Brain microvascular endothelial cell (primary cell): Measurements from ENCODE around the gene LCNL1.

ENCODE experiments used
- DNase-seq: peaks from one replicate; pipeline ENCODE4 v3.0.0-alpha.2; 2020
- H3K27ac ChIP-seq: fragments of 250-450 bp; sonication (Bioruptor Pico); 2 replicates; pipeline ENCODE4 v1.5.1; 2020; ENCODE audit warnings: mild to moderate bottlenecking, moderate library complexity
- H3K27me3 ChIP-seq: fragments of 250-450 bp; sonication (Bioruptor Pico); replicated peaks from 2 replicates; pipeline ENCODE4 v1.5.1; 2020; ENCODE audit warnings: mild to moderate bottlenecking
- H3K36me3 ChIP-seq: fragments of 250-450 bp; sonication (Bioruptor Pico); replicated peaks from 2 replicates; pipeline ENCODE4 v1.5.1; 2020; ENCODE audit warnings: mild to moderate bottlenecking
- H3K4me3 ChIP-seq: 2 replicates; pipeline ENCODE4 v1.5.1; 2011; ENCODE audit warnings: low read depth, mild to moderate bottlenecking, control low read depth, low read length, moderate library complexity
- CTCF ChIP-seq: IDR thresholded peaks from 2 replicates; pipeline ENCODE4 v1.5.1; 2011; ENCODE audit warnings: low read depth, mild to moderate bottlenecking, moderate library complexity, low read length, control low read depth, inconsistent platforms; ENCODE audit errors: missing control alignments
- in situ Hi-C: cut with HindIII; loops from 2 replicates; pipeline ENCODE4 v1.10.0; 2017; ENCODE audit warnings: low sequenced_read_pairs, low pct_ligation_motif_present

LCNL1 gene

DNA sequence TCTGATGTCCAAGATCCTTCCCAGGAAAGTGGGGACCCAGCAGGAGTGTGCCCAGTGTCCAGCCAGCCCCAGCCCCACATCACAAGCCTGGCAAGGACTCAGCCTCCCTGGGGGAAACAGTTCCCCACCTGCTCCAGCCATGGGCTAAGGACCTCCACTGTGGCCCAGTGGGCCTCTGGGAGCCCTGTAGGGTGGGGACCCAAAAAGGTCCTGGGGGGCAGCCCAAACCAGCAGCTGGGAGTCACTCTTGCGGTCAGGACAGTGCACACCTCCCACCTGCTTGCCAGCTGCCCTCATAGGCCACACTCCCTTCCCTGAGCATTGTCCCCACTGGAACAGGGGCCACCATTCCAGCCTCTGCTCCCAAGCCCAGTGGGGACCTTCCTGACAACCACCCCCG, 43.6 kb downstream of the LCNL1 start:
- in situ Hi-C loops: loop anchor here (25.0 kb wide), 2 partner anchors 89 to 214 kb away; partner anchors contain the start of genes C8G, FBXW5 and RABL6
- Histone ChIP-seq H3K27me3 (no peaks in the 10 kb centered on the region), H3K4me3 (no peak overlapping the region), H3K36me3 (no peaks in the 10 kb centered on the region), H3K27ac (no peak overlapping the region)
- DNase-seq: no peak
- TF ChIP-seq CTCF: no peak

- H3K4me3 ChIP-seq: no peak overlapping the region
- in situ Hi-C loops: loop anchor here (25.0 kb wide), 2 partner anchors 90 to 215 kb away; partner anchors contain the start of genes C8G, FBXW5 and RABL6
These were observed 44.0 kb downstream of the LCNL1 start for GRCh38 chr9:137026828-137027227.

GRCh38 chr9:137027369-137028262, 44.8 kb downstream of the LCNL1 start, which contains the start of gene ABCA2:
TSS of gene ABCA2 (minus strand) at chr9:137028237. CDS start at chr9:137028140, 97 bp downstream.
- in situ Hi-C loops: loop anchor here (25.0 kb wide), 2 partner anchors 90 to 215 kb away; partner anchors contain the start of genes C8G, FBXW5 and RABL6
- Histone ChIP-seq H3K4me3 (peak within 1 kb of the TSS; percentile 48), H3K36me3 (no peaks in the 10 kb centered on the region), H3K27ac (no peak within 1 kb of the TSS), H3K27me3 (no peaks in the 10 kb centered on the region)
- DNase-seq: no peak
- no peak for TF ChIP-seq CTCF

More at GRCh38 chr9:137026828-137027227, 44.0 kb downstream of the LCNL1 start:
- H3K36me3 ChIP-seq: no peaks in the 10 kb centered on the region
- TF ChIP-seq CTCF: no peak
- no peak for DNase-seq
- no peak overlapping the region for H3K27ac ChIP-seq
- no peaks in the 10 kb centered on the region for H3K27me3 ChIP-seq

- TF ChIP-seq CTCF: peak; percentile 59
- DNase-seq: no peak
- no peak overlapping the region for H3K27ac ChIP-seq
These were observed 45.7 kb downstream of the LCNL1 start for GRCh38 chr9:137028263-137029057.

GRCh38 chr9:137029058-137029936, 46.5 kb downstream of the LCNL1 start:
- Histone ChIP-seq H3K36me3 (no peaks in the 10 kb centered on the region), H3K27ac (no peak overlapping the region), H3K27me3 (no peaks in the 10 kb centered on the region), H3K4me3 (no peak overlapping the region)
- in situ Hi-C loops: loop anchor here (25.0 kb wide), 2 partner anchors 92 to 217 kb away; partner anchors contain the start of genes C8G, FBXW5 and RABL6
- DNase-seq: peak; percentile 49
- peak; percentile 95 for TF ChIP-seq CTCF

More at GRCh38 chr9:137028263-137029057, 45.7 kb downstream of the LCNL1 start:
- no peaks in the 10 kb centered on the region for H3K36me3 ChIP-seq
- in situ Hi-C loops: loop anchor here (25.0 kb wide), 2 partner anchors 91 to 216 kb away; partner anchors contain the start of genes C8G, FBXW5 and RABL6
- H3K4me3 ChIP-seq: peak overlapping the region; percentile 48
- no peaks in the 10 kb centered on the region for H3K27me3 ChIP-seq
